Measurements from ENCODE around the gene TMED6. TPM values are rescaled to one million over a fixed set of nuclear protein-coding genes. Genes with fewer than 3 reads are reported as not detected.

The TMED6 gene
- total RNA-seq, 1 experiment from 2014 or later, result 2.4 TPM

GRCh38 chr16:69293401-69293800 is 58.2 kb downstream of the TMED6 start:
- Mint-ChIP-seq H3K4me3 (ENCODE audit: unreplicated experiment) (no peak overlapping the region), H3K27me3 (ENCODE audit: insufficient read depth, unreplicated experiment) (no peaks in the 10 kb centered on the region), H3K9me3 (ENCODE audit: unreplicated experiment) (no peaks in the 10 kb centered on the region), H3K4me1 (ENCODE audit: low read depth, unreplicated experiment) (peaks cover 7% of the 10 kb centered on the region), H3K36me3 (ENCODE audit: insufficient read depth, unreplicated experiment) (peaks cover 50% of the 10 kb centered on the region), H3K27ac (ENCODE audit: unreplicated experiment) (peak overlapping the region; percentile 10)
- POLR2A ChIA-PET, result no interaction called here
- Histone ChIP-seq H3K4me3 (ENCODE audit: low read depth, low read length) (no peak overlapping the region), H3K9me3 (no peaks in the 10 kb centered on the region), H3K4me1 (no peaks in the 10 kb centered on the region), H3K36me3 (ENCODE audit: control insufficient read depth, insufficient read depth, low read length) (no peaks in the 10 kb centered on the region), H3K27me3 (replicated peaks; ENCODE audit: control insufficient read depth, insufficient read depth, low read length) (no peaks in the 10 kb centered on the region)
- intact Hi-C loops (cut with micrococcal nuclease; ENCODE audit: unreplicated experiment), result no loop called here
- no peak for TF ChIP-seq CTCF (IDR thresholded peaks at IDR 0.05; ENCODE audit: insufficient read depth in 1 of 2, low read depth in 1 of 2, low read length in 1 of 2, severe bottlenecking in 1 of 2, unreplicated experiment in 1 of 2)
- CTCF ChIA-PET, result no interaction called here
- no peak for DNase-seq
- no TSS peak for BruUV-seq (replicated peaks)

Other genes with a start within 250 kb of the TMED6 start
- gene HAS3, start 246.1 kb downstream of the TMED6 start, total RNA-seq (2022), result 8.3 TPM in 2 replicates
- 119 and 124 TPM in 2 replicates for gene CHTF8, start 219.2 kb downstream of the TMED6 start, total RNA-seq (2022)
- gene UTP4, start 219.1 kb downstream of the TMED6 start, total RNA-seq (2022), result 124 and 126 TPM in 2 replicates
- 50.6 and 51.8 TPM in 2 replicates for gene SNTB2, start 164.6 kb downstream of the TMED6 start, total RNA-seq (2022)
- 42.4 and 45.8 TPM in 2 replicates for gene VPS4A, start 40.4 kb downstream of the TMED6 start, total RNA-seq (2022)
- gene PDF, start 21.2 kb downstream of the TMED6 start, total RNA-seq (2022), result 42.1 and 50.7 TPM in 2 replicates
- gene COG8, start 12.2 kb downstream of the TMED6 start, total RNA-seq (2022), result 57.4 and 59.1 TPM in 2 replicates
- 65.6 TPM in 2 replicates for gene NIP7, start 12.0 kb downstream of the TMED6 start, total RNA-seq (2022)
- 43.6 and 46.2 TPM in 2 replicates for gene TERF2, start 34.2 kb upstream of the TMED6 start, total RNA-seq (2022)
- gene CYB5B, start 72.8 kb upstream of the TMED6 start, total RNA-seq (2022), result 355 TPM in 2 replicates
- 87.6 and 89.8 TPM in 2 replicates for gene NFAT5, start 214.2 kb upstream of the TMED6 start, total RNA-seq (2022)